DMS 273 (cell line): ENCODE data around the gene MYT1.

Source experiments
- DNase-seq: peaks from one replicate; lab custom pipeline; 2025; ENCODE audit not compliant: unreplicated experiment; lab: John Stamatoyannopoulos, UW

MYT1 gene

GRCh38 chr20:64212755-64213154 is 48.5 kb downstream of the MYT1 start:
- DNase-seq: no peak

- no peak for DNase-seq
Observed at GRCh38 chr20:64214113-64214512, 49.9 kb downstream of the MYT1 start.

GRCh38 chr20:64214952-64215351 is 50.7 kb downstream of the MYT1 start:
- DNase-seq: no peak

- no peak for DNase-seq
Observed at GRCh38 chr20:64216036-64216435, 51.8 kb downstream of the MYT1 start.

GRCh38 chr20:64216910-64217309 is 52.7 kb downstream of the MYT1 start:
- no peak for DNase-seq

- DNase-seq: peak; percentile 26
Observed at GRCh38 chr20:64217539-64218221, 53.4 kb downstream of the MYT1 start.

GRCh38 chr20:64219202-64219601 is 55.0 kb downstream of the MYT1 start:
- no peak for DNase-seq

- no peak for DNase-seq
Observed at GRCh38 chr20:64219730-64220129, 55.5 kb downstream of the MYT1 start.

- DNase-seq: no peak
Observed at GRCh38 chr20:64220420-64220819, 56.2 kb downstream of the MYT1 start.

GRCh38 chr20:64220891-64221527 is 56.8 kb downstream of the MYT1 start:
- no peak for DNase-seq

GRCh38 chr20:64222291-64222735 is 58.1 kb downstream of the MYT1 start:
- DNase-seq: no peak

- DNase-seq: no peak
Observed at GRCh38 chr20:64222851-64223525, 58.7 kb downstream of the MYT1 start.

- DNase-seq: peak; percentile 56
Observed at GRCh38 chr20:64223526-64224067, 59.3 kb downstream of the MYT1 start.

- peak; percentile 48 for DNase-seq
Observed at GRCh38 chr20:64224351-64225170, 60.3 kb downstream of the MYT1 start.

GRCh38 chr20:64225171-64225595 is 60.9 kb downstream of the MYT1 start:
- no peak for DNase-seq

GRCh38 chr20:64225828-64226598 is 61.8 kb downstream of the MYT1 start:
- no peak for DNase-seq

GRCh38 chr20:64226686-64227580 is 62.7 kb downstream of the MYT1 start:
- DNase-seq: peak; percentile 47

GRCh38 chr20:64228086-64228653 is 63.9 kb downstream of the MYT1 start:
- DNase-seq: no peak
